SK-N-SH (cell line): Measurements from ENCODE around the gene SGPP2.

Experiments used
- CTCF ChIP-seq: fragments of 200-600 bp; sonication (generic); IDR thresholded peaks from 2 replicates; pipeline ENCODE4 v1.6.1; 2017; ENCODE audit warnings: antibody characterized with exemption, mild to moderate bottlenecking, moderate library complexity
- EP300 ChIP-seq, 2 experiments: IDR thresholded peaks; 2 replicates each; pipeline versions ENCODE4 v1.4.0 to v1.6.1; 2012; ENCODE audit warnings: borderline replicate concordance in 1 of 2, low read depth in 1 of 2, low read length in 1 of 2
- EZH2phosphoT487 ChIP-seq: fragments of 200-600 bp; sonication (generic); IDR thresholded peaks from 2 replicates; pipeline ENCODE4 v1.6.1; 2017; ENCODE audit warnings: low read depth, mixed run types, mild to moderate bottlenecking, antibody characterized with exemption, moderate library complexity, borderline replicate concordance
- FOXJ3 ChIP-seq: sonication (generic); formaldehyde crosslinking; IDR thresholded peaks from 2 replicates; pipeline ENCODE4 v1.5.1; 2020; ENCODE audit warnings: mild to moderate bottlenecking, missing genetic modification reagents
- GABPA ChIP-seq: IDR thresholded peaks from 2 replicates; pipeline ENCODE4 v1.4.0; 2012; ENCODE audit warnings: low read depth, mild to moderate bottlenecking
- PBX3 ChIP-seq: IDR thresholded peaks from 2 replicates; pipeline ENCODE4; 2012
- POLR2AphosphoS5 ChIP-seq: IDR thresholded peaks from 2 replicates; pipeline ENCODE4 v1.6.1; 2012; ENCODE audit warnings: low read depth, low read length
- TEAD4 ChIP-seq: IDR thresholded peaks from 2 replicates; pipeline ENCODE4 v1.4.0; 2012; ENCODE audit warnings: mild to moderate bottlenecking, borderline replicate concordance; ENCODE audit not compliant: insufficient read depth
- USF1 ChIP-seq: IDR thresholded peaks from 2 replicates; pipeline ENCODE4 v1.4.0; 2012; ENCODE audit warnings: low read depth, borderline replicate concordance
- YY1 ChIP-seq: IDR thresholded peaks from 2 replicates; pipeline ENCODE4 v1.4.0; 2012; ENCODE audit warnings: low read depth, mild to moderate bottlenecking

GRCh38 chr2:222470802-222471468 lies 46.6 kb downstream of the SGPP2 start:
- no peak for TF ChIP-seq CTCF
- TF ChIP-seq TEAD4 = no peak
- no peak for TF ChIP-seq EZH2phosphoT487
- no peak for TF ChIP-seq GABPA
- TF ChIP-seq POLR2AphosphoS5 = no peak
- TF ChIP-seq FOXJ3 (CRISPR knock-in tag) = no peak
- TF ChIP-seq USF1 = no peak
- no peak for TF ChIP-seq YY1
- TF ChIP-seq PBX3 = no peak
- TF ChIP-seq EP300 (IDR thresholded peaks at IDR 0.05; ENCODE audit: borderline replicate concordance in 1 of 2, low read depth in 1 of 2, low read length in 1 of 2) = no peak
